ENCODE measurements around the gene VPS37C.

VPS37C gene

DNA sequence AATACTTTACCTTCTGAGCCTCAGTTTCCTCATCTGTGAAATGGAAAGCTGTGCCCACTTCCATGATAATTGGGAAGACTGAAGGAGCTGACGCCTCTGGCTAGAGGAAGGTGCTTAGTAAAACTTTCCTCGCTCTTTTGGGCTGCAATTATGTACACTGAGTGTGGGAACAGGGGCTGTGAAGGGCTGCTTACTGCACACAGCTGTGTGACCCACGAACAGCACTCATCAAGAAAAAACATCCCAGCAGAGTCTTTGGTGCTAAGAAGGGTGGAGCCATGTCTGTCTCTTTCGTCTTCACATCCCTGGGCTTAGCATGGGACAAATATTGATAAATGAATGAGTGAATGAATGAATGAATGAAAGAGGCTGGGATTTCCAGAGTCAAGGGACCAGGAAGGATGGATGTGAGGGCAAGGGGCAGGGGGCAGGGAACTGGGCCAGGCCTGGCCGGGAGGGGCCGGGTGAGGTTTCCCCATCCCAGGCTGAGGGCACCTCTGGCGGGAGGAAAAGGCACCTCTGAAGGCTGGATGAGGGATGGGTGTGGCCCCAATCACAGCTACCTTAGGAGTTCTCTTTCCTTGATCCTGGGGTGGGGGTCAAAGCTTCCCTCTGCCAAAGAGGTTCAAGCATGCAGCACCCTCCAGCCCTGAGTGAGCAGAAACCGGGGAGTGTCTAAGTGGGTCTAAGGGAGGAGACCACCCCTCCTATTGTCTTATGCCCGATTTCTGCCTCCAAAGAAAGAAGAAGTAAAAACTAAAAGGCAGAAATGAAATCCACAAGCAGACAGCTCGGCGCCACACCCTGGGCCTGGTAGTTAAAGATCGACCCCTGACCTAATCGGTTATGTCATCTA, 68.1 kb downstream of the VPS37C start:
- no peak for DNase-seq (ENCODE audit: low read depth)

DNA sequence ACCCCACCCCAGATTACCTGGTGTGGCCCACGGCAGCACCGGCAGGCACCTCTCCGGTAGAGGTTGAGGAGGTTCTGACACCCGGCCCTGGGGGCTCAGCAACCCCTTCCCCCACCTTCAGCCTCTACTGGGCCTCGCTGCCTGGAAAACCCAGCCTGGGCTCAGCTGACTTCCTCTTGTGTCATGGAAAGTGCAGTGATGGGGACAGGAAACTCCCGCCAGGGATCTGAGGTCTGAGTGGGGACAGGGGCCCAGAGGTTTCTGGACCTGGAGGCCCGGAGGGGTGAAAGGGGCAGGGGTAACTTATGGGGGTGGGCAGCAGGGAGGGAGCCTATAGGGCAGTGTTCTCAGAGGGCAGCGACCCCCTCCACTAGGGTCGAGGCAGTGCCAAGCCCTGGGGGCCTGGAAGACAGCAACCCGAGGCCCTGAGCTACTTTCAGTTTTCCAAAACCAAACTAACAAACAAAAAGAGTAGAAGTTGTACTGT, 68.9 kb downstream of the VPS37C start:
- no peak for DNase-seq (ENCODE audit: low read depth)

DNA sequence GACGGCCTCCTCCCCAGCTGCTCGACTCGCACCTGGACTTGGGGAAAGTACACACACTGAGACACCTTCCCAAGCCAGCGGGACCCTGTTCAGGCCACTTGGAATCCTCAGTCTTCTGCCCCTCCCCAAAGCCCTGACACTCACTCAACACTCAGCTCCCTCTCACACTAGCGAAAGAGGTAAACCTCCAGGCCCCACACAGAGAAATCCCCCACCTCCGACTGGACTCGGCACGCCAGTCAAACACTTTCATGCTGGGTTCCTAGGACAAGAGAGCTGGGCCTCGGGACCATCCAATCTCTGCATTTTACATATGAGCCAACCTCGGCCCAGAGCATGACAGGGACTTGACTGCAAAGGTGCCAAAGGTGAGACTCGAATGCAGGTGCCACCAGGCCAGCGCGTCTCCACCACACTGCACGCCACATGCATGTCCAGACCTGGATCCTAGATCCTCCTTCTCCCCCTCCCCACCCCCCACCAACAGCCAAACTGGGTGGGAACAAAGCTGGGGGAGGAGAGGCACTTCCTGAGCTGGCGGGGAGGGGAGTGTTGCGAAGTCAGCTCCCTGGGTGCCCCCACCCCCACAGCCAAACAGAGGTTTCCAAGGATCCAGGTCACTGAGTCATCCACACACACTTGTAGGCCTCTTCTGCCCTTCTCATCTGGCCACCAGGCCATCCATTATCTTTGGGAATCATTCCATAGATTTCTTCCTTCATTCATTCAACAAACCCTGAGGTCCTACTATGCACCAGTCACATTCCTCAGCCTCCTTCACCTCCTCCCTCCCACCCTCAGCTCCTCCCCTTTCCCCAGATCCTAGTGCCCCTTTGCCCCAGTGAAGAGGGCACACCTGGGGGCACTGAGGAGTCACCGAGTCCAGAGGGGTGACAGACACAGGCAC, 69.6 kb downstream of the VPS37C start:
- no peak for DNase-seq (ENCODE audit: low read depth)

DNA sequence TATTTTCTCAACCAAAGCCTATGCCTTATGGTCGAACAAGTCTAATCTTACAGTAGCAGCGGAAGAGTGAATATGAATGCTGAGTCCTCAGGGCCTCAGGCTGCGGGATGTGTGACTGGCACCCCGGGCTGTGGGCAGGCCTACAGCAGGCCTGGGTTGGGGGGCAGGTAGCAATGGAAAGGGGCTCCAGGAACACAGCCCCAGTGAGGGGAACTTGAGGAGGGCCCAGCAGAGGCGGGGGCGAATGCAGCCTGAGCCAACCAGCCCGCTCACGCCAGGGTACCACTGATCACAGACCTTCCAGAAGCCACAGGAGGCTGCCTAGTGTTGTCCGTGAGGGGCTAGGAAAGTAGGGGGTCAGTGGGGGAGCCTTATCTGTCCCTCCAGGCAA, 70.2 kb downstream of the VPS37C start:
- DNase-seq (ENCODE audit: low read depth), result no peak

DNA sequence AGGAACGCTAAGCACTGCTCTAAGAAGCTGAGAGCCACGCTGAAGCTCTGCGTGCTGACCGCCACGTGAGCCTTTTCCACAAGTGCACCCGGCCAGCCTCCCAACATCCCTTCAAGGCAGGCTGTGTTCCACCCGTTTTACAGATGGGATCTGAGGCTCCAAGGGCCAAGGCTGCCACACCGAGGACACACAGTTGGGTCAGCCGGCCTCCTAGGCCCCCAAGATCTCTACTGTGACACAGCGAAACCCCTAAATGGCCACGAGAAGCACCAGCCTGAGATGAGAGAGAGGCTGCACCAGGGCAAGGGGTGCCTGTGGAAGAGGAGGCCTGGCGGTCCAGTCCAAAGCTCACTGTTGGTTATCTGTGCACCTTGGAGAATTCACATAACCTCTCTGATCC, 70.7 kb downstream of the VPS37C start:
- no peak for DNase-seq (ENCODE audit: low read depth)

DNA sequence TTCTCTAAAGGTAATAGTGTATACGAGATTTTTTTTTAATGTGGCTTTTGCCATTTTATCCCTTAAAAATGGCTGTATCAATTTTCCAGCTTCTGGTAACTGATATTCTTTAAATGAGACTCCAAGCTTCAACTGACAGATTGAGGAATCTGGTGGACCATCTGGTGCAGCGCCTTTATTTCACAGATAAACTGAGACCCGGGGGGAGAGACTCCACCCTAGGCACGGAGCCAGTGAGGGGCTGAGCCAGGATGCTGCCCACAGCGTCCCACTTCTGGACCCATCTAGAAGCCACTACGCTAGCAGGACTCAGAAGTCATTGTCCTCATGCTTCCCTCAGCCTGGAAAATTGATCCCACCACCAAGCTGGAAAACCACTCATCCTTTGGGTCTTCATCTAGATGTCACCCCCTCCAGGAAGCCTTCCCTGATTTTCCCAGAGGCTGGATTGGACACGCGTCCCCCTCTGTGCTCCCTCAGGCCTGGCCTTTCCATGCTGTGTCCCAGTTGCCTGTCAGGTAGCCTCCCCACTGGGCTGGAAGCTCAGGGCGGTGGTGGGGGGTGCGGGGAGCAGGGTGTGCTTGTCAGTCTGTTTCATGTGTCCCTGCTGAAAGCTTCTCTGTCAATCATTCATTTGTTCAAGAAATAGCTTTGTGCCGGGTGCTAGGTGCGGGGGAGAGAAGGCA, 71.3 kb downstream of the VPS37C start:
- no peak for DNase-seq (ENCODE audit: low read depth)

DNA sequence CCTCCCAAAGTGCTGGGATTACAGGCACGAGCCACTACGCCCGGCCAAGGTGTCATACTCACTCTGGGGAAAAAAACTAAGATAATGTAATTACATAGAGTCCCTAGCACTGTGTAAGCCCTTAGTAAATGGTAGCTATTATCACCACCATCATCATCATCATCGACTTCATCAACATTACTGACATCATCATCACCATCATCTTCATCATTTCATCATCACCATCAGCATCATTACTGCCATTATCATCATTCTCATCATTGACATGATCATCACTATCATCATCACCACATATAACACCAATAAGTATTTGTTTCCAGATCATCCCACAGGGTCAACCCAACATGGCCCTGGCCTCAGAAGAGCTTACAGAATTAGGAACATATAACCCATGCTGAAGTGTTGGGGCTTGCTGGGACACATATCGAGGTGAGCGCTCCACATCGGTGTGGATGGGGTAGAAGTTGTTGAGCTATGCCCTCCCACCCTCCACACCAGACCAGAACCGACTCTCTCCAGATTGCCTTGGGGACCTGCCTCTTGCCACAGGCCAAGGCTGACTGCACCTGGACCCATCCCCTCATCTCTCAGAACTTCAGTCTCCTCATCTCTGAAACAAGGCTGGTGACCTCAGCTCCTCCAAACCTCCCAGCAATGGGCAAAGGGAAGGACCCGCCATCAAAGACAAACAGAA, 73.7 kb downstream of the VPS37C start:
- no peak for DNase-seq (ENCODE audit: low read depth)

DNA sequence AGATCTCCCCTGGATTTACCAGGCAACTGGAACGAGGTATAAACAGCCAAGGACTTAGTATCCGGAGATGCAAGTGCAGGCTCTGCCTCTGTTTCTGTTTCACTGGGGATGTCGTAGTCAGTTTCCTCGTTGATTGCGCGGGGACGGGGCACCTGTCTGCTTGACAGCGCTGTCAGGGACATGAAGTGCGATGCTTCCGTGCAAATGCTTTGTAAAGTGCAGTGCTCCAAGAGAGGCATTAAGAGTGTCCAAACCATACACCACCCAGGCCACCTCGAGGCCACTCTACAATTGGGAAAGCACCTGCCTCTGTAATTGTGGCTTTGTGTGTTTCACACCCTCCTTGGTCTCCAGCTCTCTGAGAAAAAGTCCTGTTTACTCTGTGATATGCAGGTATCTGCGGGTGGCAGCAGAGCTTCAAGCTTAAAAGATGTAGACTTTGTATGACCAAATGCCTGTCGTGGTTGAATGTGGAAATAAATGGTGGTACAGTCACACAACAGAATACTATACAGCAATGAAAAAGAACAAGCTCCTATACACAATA, 77.6 kb downstream of the VPS37C start:
- no peak for DNase-seq (ENCODE audit: low read depth)

DNA sequence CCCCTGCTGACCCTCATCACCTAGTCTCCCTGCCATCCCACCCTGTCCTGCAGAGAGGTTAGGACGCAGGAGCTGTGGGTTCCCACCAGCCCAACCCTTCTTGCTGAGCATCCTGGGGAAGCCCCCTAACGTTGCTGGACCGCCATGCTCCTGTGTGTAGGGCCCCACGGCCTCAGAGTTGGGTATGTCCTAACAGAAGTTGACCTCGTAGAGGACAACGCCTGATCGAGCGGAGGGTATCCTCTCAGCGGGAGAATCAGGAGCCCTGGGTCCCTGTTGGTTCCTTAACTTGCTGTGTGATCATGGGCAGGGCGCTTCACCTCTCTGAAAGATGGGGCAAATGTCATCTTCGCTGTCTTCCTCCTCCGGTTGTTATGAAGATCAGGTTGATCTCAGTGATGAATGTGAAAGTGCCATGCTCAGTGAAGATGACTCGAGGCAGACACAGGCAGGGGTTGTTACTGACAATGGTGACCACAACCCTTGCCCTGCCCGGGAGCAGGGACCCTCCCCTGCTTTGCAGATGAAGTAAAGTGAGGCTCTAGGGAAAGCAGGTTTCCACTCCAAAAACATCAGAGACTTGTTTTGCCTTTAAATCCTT, 78.2 kb downstream of the VPS37C start:
- no peak for DNase-seq (ENCODE audit: low read depth)

DNA sequence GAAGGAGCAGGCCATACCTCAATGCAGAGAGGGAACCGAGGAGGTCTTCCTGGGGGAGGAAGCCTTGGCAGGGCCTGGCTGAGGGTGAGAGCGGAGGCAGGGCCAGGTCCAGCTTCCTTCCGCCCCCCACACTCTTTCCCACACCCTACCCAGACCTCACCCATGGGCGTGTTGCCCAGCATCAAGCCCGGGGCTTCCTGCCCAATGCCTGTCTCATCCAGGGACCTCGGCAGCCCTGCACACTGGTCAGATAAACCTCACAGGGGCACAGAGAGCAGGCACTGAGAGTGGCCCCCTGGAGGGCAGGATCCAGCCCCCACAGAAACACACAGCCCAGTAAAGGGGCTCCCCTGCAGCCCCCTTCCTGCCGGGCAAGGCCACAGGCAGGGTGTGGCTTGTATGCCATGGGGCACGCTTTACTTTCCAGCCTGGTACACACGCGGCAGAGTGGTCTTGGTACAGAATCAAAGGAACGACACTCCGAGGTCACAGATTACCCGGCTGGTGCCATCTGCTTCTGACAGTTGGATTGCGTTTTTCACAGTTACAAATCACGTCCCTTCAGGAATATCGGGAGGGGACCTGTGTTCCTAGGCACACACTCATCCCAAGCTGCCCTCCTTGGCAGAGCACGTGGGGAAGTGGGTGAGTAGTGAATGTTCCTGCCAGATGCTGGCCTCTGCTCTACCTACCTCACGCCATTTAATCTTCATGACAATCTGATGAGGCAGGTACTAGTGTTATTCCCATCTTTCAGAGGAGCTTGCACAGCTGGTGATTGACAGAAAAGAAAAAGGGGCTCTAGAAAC, 79.0 kb downstream of the VPS37C start:
- DNase-seq (ENCODE audit: low read depth), result no peak

DNA sequence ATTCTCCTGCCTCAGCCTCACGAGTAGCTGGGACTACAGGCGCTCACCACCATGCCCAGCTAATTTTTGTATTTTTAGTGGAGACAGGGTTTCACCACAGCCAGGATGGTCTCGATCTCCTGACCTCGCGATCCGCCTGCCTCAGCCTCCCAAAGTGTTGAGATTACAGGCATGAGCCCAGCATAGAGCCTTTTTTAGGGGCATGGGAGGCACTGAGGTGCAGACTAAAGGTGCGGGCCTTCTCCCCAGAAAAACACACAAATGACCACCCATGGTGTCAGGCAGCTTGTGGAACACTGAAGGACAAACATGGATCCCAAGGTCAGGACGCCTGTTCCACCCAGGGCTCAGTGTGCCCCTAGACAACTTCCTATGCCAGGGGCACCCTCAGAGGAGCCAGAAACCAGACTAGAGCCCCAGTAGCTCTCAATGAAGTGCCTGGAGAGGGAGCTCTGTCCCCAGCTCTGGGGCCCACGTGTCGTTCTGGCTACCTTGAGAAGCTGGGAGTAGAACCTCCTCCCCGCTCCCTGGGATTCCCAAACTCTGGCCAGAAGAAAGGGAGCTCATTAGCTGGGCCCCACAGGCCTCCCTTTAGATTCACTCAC, 80.1 kb downstream of the VPS37C start:
- DNase-seq (ENCODE audit: low read depth), result no peak

DNA sequence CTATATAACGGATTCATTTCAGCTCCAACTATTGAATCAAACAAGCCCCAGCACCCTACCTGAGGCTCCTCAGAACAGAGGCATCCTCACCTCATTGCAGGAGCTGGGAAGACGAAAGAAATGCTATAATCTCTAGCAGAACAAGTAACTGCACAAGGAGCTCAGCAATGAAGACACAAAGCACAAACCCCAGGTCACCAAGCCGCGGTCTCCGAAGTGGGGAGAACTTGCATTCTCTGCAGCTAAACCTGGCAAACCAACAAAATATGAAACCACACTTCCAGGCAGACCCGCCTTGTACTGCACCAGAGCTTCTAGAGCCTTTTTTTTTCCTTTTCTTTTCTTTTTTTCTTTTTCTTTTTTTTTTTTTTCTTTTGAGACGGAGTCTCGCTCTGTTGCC, 80.7 kb downstream of the VPS37C start:
- no peak for DNase-seq (ENCODE audit: low read depth)

Data from stimulated activated CD8-positive, alpha-beta memory T cell treated with anti-CD3 and anti-CD28 coated beads, Interleukin-12 subunit alpha, Interleukin-12 subunit beta, amount 100 ng/mL, for 4 hours (primary cell).